Left kidney (tissue), 8 donors: ENCODE results near the gene RNLS. TPM values are rescaled to one million over a fixed set of nuclear protein-coding genes. Genes with fewer than 3 reads are reported as not detected.

Experiments
- DNase-seq: peaks from one replicate; pipeline ENCODE4 v3.0.0-alpha.2; 2013
- long read RNA-seq, 8 donors: transcript quantifications; one replicate each; lab custom pipeline, GENCODE V29; 2026
- polyA plus RNA-seq: library from polyadenylated mRNA; unstranded; fragments of 120-200 nt; gene quantifications from one replicate; pipeline ENCODE4 v1.2.1, GENCODE V29; 2013; ENCODE audit not compliant: insufficient read length

The RNLS gene
- 15.3 TPM for polyA plus RNA-seq
- long read RNA-seq, donor 1, partial matches to known transcripts = 6 of 7 reads
- long read RNA-seq, donor 1, other reads (novel, unspliced or antisense) = 0 of 7 reads
- long read RNA-seq, donor 2, partial matches to known transcripts = 0 of 1 reads
- long read RNA-seq, donor 2, other reads (novel, unspliced or antisense) = 0 of 1 reads
- long read RNA-seq, donor 3 = 0 reads
- long read RNA-seq, donor 4 = 0 reads
- long read RNA-seq, donor 5, partial matches to known transcripts = 22 of 25 reads
- long read RNA-seq, donor 5, other reads (novel, unspliced or antisense) = 0 of 25 reads
- long read RNA-seq, donor 6, partial matches to known transcripts = 9 of 10 reads
- long read RNA-seq, donor 6, other reads (novel, unspliced or antisense) = 0 of 10 reads
- long read RNA-seq, donor 7, partial matches to known transcripts = 19 of 20 reads
- long read RNA-seq, donor 7, other reads (novel, unspliced or antisense) = 0 of 20 reads
- long read RNA-seq, donor 8, partial matches to known transcripts = 11 of 11 reads
- long read RNA-seq, donor 8, other reads (novel, unspliced or antisense) = 0 of 11 reads

DNA sequence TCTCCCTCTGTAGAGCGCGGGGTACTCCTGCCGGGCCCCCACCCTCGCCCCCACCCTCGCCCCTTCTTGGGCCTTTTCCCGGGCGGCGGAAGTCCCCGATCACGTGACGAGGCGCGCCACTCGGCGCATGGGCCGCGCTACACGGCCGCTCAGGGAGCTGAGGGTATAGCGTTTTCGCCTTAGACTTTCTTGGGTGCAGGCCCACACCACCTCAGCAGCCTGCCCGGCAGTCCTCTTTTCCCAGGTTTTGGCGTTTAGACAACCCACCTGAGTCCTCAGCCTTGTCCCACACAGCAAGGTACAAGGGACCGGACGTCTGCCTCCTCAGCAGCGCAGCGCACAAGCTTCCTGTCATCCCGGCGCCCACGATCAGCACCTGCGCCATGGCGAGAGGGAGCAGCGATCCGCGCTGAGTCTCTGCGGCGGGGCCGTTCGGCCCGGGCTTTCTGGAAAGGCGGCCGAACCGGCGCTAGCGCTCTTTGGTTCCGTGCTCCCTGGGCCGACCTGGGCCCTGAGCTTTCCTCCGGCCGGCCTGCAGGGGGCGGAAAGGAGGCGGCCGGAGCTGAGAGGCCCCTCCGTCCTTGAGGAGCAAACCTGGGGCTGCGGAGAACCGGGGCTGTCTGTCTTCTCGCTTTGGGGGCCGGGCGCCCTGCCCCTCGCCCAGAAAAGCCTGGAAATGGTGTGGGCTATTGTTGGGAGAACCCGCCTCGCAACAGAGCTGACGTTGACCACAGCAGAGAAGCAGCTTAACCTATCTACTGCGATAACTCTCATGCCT is at the start of gene RNLS:
TSS of gene RNLS (minus strand) at position 513 of the 778 bp plus-strand sequence.
- peak; percentile 62 for DNase-seq

- no peak for DNase-seq
These were observed 41.7 kb upstream of the RNLS start for GRCh38 chr10:88624840-88625239.

DNA sequence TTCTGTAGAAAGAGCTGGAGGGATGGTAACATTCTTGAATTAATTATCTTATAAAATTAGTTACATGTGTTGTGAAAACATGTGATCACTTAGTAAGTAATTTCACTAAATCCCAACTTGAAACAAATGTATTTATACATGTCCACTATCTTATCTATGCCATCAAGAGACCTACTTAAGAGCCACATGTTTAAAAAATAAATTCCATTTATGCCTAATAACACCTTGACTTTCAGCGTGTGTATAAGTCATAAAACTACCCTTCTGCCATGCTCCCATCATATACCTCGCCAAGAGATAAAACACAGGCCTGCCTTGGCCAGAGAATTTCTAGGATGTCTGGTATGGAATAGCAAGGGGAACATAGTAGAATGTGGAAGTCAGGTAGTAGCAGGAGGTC is 40.7 kb upstream of the RNLS start:
- DNase-seq = no peak

DNA sequence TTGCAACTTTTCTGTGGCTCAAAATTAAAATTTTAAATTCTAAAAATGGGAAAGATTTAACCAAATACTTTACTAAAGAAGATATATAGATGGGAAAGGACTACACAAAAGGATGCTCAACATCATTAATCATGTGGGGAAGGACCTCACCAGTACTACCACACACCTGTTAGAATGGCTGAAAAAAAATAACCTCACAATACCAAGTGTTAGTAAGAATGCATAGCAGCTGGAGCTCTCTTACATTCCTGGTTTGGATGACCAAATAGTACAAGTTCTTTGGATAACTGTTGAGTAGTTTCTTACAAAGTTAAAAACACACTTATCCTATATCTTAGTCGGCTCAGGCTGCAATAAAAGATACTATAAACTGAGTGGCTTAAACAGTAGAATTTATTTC is 37.3 kb upstream of the RNLS start:
- DNase-seq = no peak

GRCh38 chr10:88618496-88618895 is 35.4 kb upstream of the RNLS start:
- DNase-seq = no peak

- DNase-seq = no peak
These were observed 34.7 kb upstream of the RNLS start for GRCh38 chr10:88617772-88618300.

DNA sequence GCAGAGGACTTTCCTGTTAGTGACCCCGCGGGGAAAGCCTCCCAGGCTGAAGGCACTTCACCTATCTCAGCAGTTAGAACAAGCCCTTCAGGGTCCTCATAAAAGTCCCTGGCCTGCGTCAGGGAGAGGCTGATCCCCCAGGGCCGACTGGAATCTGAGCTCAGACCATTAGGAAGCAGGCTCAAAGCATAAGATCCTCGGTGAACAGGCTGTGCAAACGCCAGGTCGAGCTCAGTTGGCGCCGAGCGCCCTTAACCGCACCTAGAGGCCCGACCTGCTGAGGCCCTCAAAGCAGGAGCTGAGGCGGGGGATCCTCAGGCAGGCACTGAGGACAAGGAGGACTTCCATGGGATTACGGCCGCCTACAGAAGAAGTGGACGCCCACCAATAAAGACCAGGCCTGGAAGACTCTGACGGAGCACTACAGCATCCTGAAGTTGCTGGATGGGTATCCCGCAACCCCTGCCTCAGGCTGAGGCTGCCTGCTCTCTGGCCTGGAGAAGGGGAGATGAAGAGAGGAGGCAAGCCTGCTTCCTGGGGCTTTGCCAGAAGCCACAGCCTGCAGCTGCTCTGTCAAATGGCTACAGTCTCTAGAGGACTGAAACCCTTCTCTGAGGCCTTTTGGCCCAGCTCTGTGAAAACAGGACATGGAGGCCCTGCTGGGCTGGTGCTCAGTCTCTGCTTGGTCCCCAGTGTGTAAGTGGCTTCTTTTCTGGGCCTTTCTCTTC is 33.3 kb upstream of the RNLS start:
- no peak for DNase-seq

DNA sequence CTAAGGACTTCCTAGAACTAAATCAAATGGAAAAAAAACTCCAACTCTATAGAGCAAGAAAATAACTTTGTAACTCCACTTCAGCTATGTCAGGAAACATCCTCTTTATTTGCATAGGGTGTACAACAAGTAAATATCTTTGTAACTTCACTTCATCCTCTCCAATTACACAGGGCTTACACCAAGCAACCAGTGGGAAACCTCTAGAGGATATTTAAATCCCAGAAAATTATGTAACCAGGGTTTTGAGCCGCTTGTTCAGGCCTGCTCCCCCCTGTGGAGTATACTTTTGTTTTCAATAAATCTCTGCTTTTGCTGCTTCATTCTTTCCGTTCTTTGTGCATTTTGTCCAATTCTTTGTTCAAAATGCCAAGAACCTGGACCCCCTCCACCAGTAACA is 25.7 kb upstream of the RNLS start:
- DNase-seq = no peak

DNA sequence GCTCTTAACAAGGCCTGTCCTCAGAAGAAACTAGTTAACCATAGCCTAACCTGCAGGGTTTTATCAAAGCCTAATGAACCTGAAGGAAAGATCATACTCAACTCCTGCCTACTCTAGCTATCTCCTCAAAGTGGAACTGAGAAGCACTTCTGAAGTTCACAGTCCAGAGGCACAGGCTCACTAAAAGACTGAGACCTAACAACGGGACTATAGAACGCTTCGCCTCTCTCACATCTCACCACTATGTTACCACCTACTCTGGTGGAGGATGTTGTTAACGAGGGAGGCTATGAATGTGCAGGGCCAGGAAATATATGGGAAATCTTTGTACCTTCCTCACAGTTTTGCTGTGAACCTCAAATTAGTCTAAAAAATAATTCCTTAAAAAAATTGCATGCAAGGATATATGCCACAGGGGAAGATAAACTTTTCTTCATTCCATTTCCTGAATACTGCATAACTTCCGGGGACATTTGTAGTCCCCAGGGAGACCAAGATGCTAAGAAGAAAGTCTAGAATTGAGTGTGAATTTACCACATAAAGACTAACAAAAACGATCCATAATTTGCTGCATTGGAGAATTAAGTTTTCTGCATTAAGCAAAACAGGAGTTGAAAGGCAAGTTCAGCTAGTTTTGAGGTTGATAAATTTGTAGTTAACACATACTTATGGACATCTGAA is 25.1 kb upstream of the RNLS start:
- no peak for DNase-seq

DNA sequence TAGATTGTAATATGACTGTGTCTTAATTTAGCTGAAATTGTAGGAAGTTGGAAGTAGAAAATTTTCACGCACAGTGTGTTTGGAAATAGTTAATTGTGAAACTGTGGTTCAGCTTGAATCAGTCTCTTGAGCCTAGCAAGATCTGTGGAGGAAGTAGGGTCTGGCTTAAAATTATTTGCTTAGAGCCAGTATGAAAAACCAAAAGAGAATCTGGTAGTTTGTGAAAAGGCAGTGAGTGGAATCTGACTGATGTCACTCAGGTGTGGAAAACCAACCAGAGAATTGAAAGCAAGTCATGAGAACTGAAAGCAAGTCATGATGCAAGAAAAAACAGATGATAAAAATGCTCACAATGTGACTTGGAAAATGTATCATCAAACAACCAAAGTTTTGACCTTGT is 14.9 kb upstream of the RNLS start:
- DNase-seq = no peak

DNA sequence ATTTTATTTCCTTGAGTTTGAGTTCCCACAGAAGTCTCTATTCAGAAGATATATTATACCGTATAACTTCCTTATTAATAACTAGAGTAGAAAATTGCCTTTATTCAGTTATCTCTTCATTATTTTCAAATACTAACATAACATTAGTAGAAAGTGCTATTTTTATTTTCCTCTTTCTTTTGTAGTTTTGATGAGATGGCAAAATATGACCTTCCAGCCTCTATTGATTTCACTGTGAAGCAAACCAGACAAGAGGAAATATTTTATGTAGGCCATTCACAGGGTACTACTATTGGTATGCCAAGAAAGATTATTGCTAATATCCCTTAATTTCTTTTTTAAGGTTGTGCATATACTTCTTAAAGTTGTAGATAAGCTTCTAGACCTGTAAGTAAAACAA is 11.4 kb upstream of the RNLS start:
- no peak for DNase-seq

- no peak for DNase-seq
These were observed 9.8 kb upstream of the RNLS start for GRCh38 chr10:88592906-88593305.

GRCh38 chr10:88592381-88592780 is 9.3 kb upstream of the RNLS start:
- DNase-seq = no peak

DNA sequence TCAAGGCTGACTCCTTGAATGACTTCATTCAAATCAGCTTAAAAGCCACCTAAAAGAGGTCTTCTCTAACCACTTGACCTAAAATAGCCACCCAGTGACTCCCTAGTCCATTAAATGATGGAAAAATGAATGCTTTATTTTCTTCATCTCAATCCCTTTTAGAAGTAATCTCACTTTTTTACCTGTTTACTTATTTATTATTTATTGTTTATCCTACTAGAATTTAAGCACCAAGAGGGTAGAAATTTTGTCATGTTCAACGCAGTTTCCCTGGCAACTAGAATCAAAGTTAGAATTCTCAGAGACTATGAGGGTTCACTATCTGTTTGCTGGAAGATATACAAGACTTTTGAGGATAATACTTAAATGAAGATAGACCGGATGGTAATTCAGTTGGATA is 3.3 kb upstream of the RNLS start, which contains the start of gene LIPJ:
TSS of gene LIPJ (plus strand) at position 301 of the 400 bp plus-strand sequence. CDS start 3,926 bp downstream, outside the sequence.
- DNase-seq = no peak

GRCh38 chr10:88583584-88583957 is 453 bp upstream of the RNLS start:
- no peak for DNase-seq

DNA sequence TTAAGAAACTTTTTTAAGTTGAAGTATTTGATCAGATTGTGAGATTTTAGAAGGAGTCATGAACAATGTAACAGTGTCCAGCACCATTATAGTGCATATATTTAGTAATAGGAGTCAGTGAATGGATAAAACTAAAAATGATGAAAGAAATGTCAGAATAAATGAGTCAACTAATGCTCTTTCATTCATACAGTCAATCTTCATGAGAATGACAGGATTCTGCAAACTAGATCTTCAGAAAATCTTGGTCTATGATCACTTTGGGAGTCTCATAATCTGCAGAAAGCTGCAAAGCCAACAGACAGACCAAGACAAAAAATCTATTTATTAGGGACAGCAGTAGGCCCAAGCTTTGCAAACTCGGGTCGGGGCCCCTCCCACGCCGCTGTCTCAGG is 710 bp downstream of the RNLS start:
- no peak for DNase-seq

- no peak for DNase-seq
These were observed 18.0 kb downstream of the RNLS start for GRCh38 chr10:88565072-88565471.

DNA sequence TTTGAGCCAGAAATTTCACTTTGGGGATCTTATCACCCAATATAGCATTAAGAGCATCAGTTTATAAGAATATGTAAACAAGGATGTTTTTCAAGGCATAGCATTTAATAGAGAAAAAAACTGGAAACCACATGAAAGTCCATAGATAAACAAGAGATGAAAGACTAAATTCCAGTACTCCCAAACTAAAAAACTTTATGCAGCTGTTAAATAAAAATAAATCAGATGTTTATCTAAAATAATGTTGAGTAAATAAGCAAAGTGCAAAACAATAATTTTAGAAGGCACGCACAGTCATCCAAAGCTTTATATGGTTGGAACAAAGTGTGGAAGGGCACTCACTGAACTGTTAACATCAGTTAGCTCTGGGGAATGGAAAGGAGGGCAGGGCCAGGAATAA is 21.0 kb downstream of the RNLS start:
- no peak for DNase-seq

DNA sequence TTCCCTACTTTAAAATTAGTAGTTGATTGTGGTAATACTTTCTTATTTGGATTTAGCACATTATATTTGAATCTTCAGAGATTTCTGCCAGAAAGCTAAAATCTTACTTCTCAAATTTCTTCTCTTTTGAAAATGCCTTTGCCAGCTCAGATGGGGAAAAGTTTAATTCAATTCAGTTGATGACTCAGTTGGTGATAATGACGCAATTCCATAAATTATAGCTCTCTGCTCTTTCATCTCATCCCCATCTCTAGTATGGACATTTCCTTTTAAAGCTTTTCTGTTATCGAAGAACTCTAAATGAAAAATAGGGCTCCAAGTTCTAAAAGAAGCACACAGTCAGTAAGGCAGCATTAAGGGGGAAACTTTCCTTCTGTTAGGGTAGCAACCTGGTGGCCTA is 25.5 kb downstream of the RNLS start:
- DNase-seq = no peak

DNA sequence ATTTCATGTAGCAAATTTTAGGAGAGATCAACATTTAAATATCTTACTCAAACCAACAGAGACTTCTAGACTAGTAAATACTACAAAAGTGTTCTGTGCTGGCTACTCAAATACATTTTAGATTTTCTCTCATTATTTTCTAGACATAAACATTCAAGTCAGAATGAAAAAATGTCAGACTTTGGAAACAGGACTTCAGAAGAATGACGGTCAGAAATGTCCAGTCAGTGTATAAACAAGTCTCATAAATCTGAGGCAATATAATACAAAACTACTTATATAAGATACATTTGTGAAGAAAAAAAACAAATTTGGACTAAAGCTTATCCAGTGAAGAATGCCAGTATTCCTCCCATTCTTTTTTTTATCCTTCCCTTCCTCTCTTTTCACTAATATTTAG is 25.9 kb downstream of the RNLS start:
- no peak for DNase-seq

GRCh38 chr10:88555190-88555908 is 27.8 kb downstream of the RNLS start:
- DNase-seq = no peak
